22Rv1 (cell line): ENCODE measurements around the gene GPR157.

Experiments
- H3K27ac ChIP-seq: fragments of 450-650 bp; 2 replicates; pipeline ENCODE4 v1.5.1; 2017
- ZFX ChIP-seq: fragments of 450-650 bp; IDR thresholded peaks from 2 replicates; pipeline ENCODE4 v1.6.1; 2017; ENCODE audit warnings: antibody characterized with exemption, borderline replicate concordance
- TF ChIP-seq, protein P1 (sequence below): fragments of 450-650 bp; IDR thresholded peaks from 2 replicates; pipeline ENCODE4 v1.5.1; 2017; ENCODE audit warnings: mild to moderate bottlenecking

The GPR157 gene

DNA sequence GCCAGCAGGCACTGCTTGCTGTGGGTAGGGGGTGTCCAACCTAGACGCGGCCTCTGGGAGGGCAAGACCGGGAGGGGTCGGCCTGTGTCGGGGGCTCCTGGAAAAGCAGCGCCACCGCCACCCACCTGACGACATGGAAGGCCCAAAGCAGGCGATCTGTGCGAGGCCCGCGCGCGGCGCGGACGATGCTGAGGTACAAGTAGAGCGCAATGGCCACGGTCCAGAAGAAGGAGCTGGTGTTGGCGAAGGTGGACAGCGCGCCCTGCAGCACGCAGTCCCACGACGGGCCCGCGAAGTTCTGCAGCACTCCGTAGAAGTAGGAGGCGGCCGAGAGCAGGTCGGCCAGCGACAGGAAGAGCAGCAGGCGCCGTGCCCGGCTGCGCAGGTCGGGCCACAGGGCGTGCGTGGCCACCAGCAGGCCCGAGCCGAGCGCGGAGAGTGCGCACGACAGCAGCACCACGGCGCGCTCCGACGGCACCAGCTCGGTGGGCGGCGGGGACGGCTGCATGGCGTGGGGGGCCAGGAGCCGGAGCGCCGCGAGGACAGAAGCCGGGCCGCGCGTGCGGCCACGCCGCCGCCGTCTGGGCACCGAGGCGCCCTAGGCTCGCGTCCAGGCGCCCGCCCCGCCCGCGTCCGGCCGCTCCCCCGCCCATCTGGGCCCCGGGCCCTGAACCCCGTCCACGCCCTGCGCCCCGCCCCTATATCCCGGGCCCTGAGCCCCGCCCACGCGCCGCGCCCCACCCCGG lies at the start of gene GPR157:
Gene GPR157 (minus strand): TSS at position 583 of the 746 bp plus-strand sequence. CDS start 75 bp downstream, at position 508.
- no peak for TF ChIP-seq ZFX
- TF ChIP-seq, protein P1, sequence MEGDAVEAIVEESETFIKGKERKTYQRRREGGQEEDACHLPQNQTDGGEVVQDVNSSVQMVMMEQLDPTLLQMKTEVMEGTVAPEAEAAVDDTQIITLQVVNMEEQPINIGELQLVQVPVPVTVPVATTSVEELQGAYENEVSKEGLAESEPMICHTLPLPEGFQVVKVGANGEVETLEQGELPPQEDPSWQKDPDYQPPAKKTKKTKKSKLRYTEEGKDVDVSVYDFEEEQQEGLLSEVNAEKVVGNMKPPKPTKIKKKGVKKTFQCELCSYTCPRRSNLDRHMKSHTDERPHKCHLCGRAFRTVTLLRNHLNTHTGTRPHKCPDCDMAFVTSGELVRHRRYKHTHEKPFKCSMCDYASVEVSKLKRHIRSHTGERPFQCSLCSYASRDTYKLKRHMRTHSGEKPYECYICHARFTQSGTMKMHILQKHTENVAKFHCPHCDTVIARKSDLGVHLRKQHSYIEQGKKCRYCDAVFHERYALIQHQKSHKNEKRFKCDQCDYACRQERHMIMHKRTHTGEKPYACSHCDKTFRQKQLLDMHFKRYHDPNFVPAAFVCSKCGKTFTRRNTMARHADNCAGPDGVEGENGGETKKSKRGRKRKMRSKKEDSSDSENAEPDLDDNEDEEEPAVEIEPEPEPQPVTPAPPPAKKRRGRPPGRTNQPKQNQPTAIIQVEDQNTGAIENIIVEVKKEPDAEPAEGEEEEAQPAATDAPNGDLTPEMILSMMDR: peak; percentile 32; the same call in 1 of the 2 replicates
- H3K27ac ChIP-seq: peak within 1 kb of the TSS; percentile 65

- TF ChIP-seq, protein P1: no peak
- TF ChIP-seq ZFX: no peak
- H3K27ac ChIP-seq: no peak overlapping the region
These were observed 45.9 kb upstream of the GPR157 start for GRCh38 chr1:9174762-9175161.

GRCh38 chr1:9174243-9174642 lies 45.3 kb upstream of the GPR157 start:
- H3K27ac ChIP-seq: no peak overlapping the region
- no peak for TF ChIP-seq ZFX
- TF ChIP-seq, protein P1: no peak

DNA sequence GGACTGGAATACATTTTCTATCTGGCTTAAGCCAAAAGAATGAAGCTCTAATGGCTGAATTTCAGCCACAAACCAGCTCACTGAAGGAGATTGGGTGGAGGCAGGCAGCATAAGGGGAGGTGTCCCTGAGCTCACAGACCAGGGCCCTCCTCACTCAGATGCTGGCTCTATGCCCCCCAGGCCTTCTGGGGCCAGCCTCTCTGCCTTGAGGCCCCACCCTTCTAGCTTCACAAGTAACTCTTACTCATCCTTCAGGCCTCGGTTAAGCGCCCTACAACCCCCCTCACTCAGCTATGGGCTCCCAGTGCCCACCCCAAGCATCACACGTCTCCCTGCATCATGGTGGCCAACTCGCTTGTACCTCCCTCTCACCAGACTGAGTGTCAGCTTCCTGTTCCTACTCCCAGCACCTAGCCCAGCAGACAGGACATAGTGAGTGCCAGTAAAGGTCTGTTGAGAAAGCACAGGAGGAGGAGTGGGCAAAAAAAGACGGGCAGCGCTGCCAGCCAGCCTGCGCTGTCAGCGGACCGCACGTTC lies 40.8 kb upstream of the GPR157 start:
- no peak overlapping the region for H3K27ac ChIP-seq
- TF ChIP-seq, protein P1: no peak
- no peak for TF ChIP-seq ZFX

- TF ChIP-seq ZFX: no peak
- TF ChIP-seq, protein P1: no peak
- H3K27ac ChIP-seq: no peak overlapping the region
These were observed 38.7 kb upstream of the GPR157 start for GRCh38 chr1:9167638-9168037.

DNA sequence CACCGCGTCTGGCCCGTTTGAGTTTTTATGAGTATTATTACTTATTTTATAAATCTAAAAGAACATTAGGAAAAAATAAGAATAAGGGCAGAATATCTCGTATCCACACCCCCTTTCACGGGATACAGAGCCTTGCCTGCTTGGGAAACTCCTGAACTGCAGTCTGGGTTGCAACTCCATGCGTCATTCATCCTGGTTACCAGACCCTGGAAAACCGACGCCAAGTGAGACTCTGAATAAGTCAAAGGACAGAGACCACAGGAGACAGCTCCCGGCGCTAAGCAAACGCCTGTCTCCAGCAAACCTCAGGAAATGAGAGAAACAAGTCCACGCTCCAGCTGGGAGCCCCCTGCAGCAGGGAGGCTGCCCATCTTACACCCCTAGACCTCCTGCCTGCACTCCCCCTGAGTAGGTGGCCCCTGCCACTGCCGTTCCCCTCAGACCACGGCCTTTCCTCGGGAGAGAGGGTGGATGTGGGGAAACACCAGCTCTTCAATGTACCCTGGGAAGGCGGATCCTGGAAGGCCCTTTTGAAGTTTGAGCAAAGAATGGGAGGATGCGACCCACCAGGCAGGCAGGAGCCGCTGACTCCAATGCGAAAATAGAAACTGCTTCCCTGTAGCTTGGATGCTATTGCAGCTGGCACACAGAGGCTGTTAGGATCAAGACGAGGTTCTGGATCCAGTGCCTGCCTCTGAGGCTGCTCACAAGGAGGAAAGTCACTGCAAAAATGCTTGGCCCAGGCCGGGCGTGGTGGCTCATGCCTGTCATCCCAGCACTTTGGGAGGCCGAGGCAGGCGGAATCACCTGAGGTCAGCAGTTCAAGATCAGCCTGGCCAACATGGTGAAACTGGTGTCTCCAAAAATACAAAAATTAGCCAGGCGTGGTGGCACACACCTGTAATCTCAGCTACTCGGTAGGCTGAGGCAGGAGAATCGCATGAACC lies 37.7 kb upstream of the GPR157 start:
- TF ChIP-seq, protein P1: no peak
- TF ChIP-seq ZFX: no peak

More for the DNA sequence above, 37.7 kb upstream of the GPR157 start:
- H3K27ac ChIP-seq: no peak overlapping the region
